Measurements from ENCODE around the gene CUL5. TPM values are rescaled to one million over a fixed set of nuclear protein-coding genes. Genes with fewer than 3 reads are reported as not detected.
A peak's percentile ranks its signal among the peaks of the same experiment; 100 is the strongest.

The CUL5 gene
- polyA plus RNA-seq, 3 donors: 24.7 to 37.8 (median 36.7) TPM

GRCh38 chr11:108085672-108086071, 77.0 kb downstream of the CUL5 start:
- Histone ChIP-seq H3K79me2 (ENCODE audit: insufficient read depth, low read length) (no peaks in the 10 kb centered on the region), H4K20me1 (ENCODE audit: insufficient read depth, low read length) (no peaks in the 10 kb centered on the region), H3K36me3 (replicated peaks in 1 of 2; ENCODE audit: control insufficient read depth in 1 of 2, insufficient read depth in 2 of 2, low read length in 2 of 2) (peaks cover 44 to 79% of the 10 kb centered on the region in 2 donors), H3K4me1 (ENCODE audit: control insufficient read depth in 1 of 2, insufficient read depth in 2 of 2, low read length in 2 of 2) (no peaks in the 10 kb centered on the region), H3K9me3 (replicated peaks in 1 of 2; ENCODE audit: control insufficient read depth in 1 of 2, insufficient read depth in 1 of 2, low read length in 2 of 2) (no peaks in the 10 kb centered on the region), H3K27me3 (ENCODE audit: control insufficient read depth in 2 of 2, insufficient read depth in 2 of 2, low read length in 2 of 2) (no peaks in the 10 kb centered on the region), H3K27ac (ENCODE audit: low read depth in 1 of 2, low read length in 2 of 2) (no peak overlapping the region), H3K4me2 (replicated peaks; ENCODE audit: extremely low read depth, low read length, poor library complexity, severe bottlenecking) (no peak overlapping the region), H2AFZ (ENCODE audit: insufficient read depth, low read depth, low read length, poor library complexity, severe bottlenecking) (no peak overlapping the region), H3K4me3 (replicated peaks in 1 of 3; ENCODE audit: low read depth in 2 of 3, low read length in 3 of 3) (no peak overlapping the region), H3K9ac (ENCODE audit: insufficient read depth, low read length, poor library complexity, severe bottlenecking) (no peak overlapping the region)
- no CpG with 5 or more reads among the region's 2 CpGs for WGBS (ENCODE audit: insufficient coverage)
- intact Hi-C loops (cut with micrococcal nuclease): no loop called here
- Mint-ChIP-seq H3K36me3 (peaks cover 55 to 70% of the 10 kb centered on the region in 2 donors), H3K4me3 (no peak overlapping the region), H3K9me3 (no peaks in the 10 kb centered on the region), H3K4me1 (no peaks in the 10 kb centered on the region), H3K27me3 (ENCODE audit: low read depth in 3 of 3) (no peaks in the 10 kb centered on the region), H3K27ac (no peak overlapping the region)
- TF ChIP-seq CTCF (IDR thresholded peaks at IDR 0.05): no peak
- DNase-seq: no peak

- peaks cover 55 to 76% of the 10 kb centered on the region in 2 donors for H3K36me3 Mint-ChIP-seq
- Histone ChIP-seq H3K27ac (ENCODE audit: low read depth in 1 of 2, low read length in 2 of 2) (no peak overlapping the region), H3K4me1 (ENCODE audit: control insufficient read depth in 1 of 2, insufficient read depth in 2 of 2, low read length in 2 of 2) (no peaks in the 10 kb centered on the region), H3K9ac (ENCODE audit: insufficient read depth, low read length, poor library complexity, severe bottlenecking) (no peak overlapping the region), H3K36me3 (replicated peaks in 1 of 2; ENCODE audit: control insufficient read depth in 1 of 2, insufficient read depth in 2 of 2, low read length in 2 of 2) (peaks cover 61 to 90% of the 10 kb centered on the region in 2 donors), H3K4me3 (replicated peaks in 1 of 3; ENCODE audit: low read depth in 2 of 3, low read length in 3 of 3) (no peak overlapping the region), H3K9me3 (replicated peaks in 1 of 2; ENCODE audit: control insufficient read depth in 1 of 2, insufficient read depth in 1 of 2, low read length in 2 of 2) (no peaks in the 10 kb centered on the region), H3K79me2 (ENCODE audit: insufficient read depth, low read length) (no peaks in the 10 kb centered on the region), H3K4me2 (replicated peaks; ENCODE audit: extremely low read depth, low read length, poor library complexity, severe bottlenecking) (no peak overlapping the region), H4K20me1 (ENCODE audit: insufficient read depth, low read length) (no peaks in the 10 kb centered on the region), H3K27me3 (ENCODE audit: control insufficient read depth in 2 of 2, insufficient read depth in 2 of 2, low read length in 2 of 2) (no peaks in the 10 kb centered on the region), H2AFZ (ENCODE audit: insufficient read depth, low read depth, low read length, poor library complexity, severe bottlenecking) (no peak overlapping the region)
- no peaks in the 10 kb centered on the region for H3K4me1 Mint-ChIP-seq
- intact Hi-C loops (cut with micrococcal nuclease): no loop called here
- H3K27ac Mint-ChIP-seq: peak overlapping the region in 1 of 7 donors; percentile 65
- no peaks in the 10 kb centered on the region for H3K27me3 Mint-ChIP-seq (ENCODE audit: low read depth in 3 of 3)
- DNase-seq: no peak
- H3K4me3 Mint-ChIP-seq: no peak overlapping the region
- H3K9me3 Mint-ChIP-seq: no peaks in the 10 kb centered on the region
- no peak for TF ChIP-seq CTCF (IDR thresholded peaks at IDR 0.05)
- 90% methylated on average over 1 of the region's 2 CpGs for WGBS (ENCODE audit: insufficient coverage)
Measured at GRCh38 chr11:108092134-108092533, 83.4 kb downstream of the CUL5 start.
